Activated T-cell treated with anti-CD3 and anti-CD28 coated beads, Interleukin-2, amount 50 U/mL, for 24 hours (primary cell): ENCODE measurements around the gene CHRDL1.
"Not testable (repeated sequence)": the region's sequence is repeated elsewhere in the genome, so short reads cannot be mapped to it uniquely, and the experiment has no call there.

Source experiments
- DNase-seq: peaks from one replicate; pipeline ENCODE4 v3.0.0-alpha.2; 2020
- H3K27ac Mint-ChIP-seq: 2 replicates; pipeline ENCODE4 v1.8.0; 2020; ENCODE audit warnings: mild to moderate bottlenecking, mixed read lengths
- H3K27me3 Mint-ChIP-seq: 2 replicates; pipeline ENCODE4 v1.8.0; 2020; ENCODE audit warnings: mixed read lengths
- H3K36me3 Mint-ChIP-seq: 2 replicates; pipeline ENCODE4 v1.8.0; 2020; ENCODE audit warnings: low read depth, mixed read lengths
- H3K4me1 Mint-ChIP-seq: 2 replicates; pipeline ENCODE4 v1.8.0; 2020; ENCODE audit warnings: low read depth, mixed read lengths
- H3K4me3 Mint-ChIP-seq: 2 replicates; pipeline ENCODE4 v1.8.0; 2020; ENCODE audit warnings: mild to moderate bottlenecking, moderate library complexity, mixed read lengths
- H3K9me3 Mint-ChIP-seq: 2 replicates; pipeline ENCODE4 v1.8.0; 2020; ENCODE audit warnings: mixed read lengths

Gene CHRDL1

DNA sequence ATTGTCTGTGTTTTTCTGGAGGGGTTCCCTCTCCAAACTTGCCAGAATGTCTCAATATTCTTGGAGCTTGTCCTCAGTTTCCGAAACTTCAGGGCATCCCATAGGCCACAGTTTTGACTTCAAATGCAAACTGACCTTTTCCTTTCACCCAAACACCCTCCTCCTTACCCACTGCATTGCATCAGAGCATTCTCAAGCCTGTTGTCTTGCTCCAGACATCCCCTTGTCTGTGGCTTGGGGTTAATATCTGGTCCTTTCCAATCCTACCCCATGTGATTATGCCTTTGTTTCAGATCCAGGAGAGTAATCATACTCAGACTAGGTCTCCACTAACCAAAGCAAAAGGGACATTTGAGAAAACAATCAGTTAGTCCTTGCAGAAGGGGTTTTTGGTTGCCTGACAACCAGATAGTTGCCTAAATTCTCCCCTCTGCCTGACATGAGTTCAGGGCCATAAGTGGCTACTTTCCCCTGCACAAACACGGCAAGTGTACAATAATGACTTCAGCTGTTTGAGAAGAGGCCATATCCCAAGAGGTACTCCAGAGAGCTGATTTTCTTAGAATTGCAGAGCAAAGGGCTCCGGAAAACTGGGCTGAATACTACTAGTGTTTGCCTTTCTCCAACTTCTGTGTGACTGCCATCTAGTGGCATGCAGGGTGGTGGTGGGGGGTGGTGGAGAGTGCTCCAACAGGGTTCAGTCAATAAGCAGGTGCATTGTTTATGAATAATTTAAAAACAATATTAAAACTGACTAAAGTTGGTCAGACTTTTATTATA lies 130.2 kb downstream of the CHRDL1 start:
- Mint-ChIP-seq H3K4me1 (no peaks in the 10 kb centered on the region), H3K4me3 (no peak overlapping the region), H3K27ac (no peak overlapping the region), H3K9me3 (no peaks in the 10 kb centered on the region), H3K27me3 (peaks cover 23% of the 10 kb centered on the region), H3K36me3 (no peaks in the 10 kb centered on the region)
- peak; percentile 35 for DNase-seq

DNA sequence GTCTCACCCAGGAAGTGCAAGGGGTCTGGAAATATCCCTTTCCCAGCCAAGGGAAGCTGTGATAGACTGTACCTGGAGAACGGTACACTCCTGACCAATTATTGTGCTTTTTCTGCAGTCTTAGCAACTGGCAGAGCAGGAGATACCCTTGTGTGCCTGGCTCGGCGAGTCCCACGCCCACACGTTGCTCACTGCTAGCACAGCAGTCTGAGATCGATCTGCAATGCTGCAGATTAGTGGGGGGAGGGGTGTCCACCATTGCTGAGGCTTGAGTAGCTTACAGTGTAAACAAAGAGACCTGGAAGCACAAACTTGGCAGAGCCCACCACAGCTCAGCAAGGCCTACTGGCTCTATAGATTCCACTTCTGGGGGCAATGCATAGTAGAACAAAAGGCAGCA lies 138.5 kb downstream of the CHRDL1 start:
- no peak for DNase-seq

DNA sequence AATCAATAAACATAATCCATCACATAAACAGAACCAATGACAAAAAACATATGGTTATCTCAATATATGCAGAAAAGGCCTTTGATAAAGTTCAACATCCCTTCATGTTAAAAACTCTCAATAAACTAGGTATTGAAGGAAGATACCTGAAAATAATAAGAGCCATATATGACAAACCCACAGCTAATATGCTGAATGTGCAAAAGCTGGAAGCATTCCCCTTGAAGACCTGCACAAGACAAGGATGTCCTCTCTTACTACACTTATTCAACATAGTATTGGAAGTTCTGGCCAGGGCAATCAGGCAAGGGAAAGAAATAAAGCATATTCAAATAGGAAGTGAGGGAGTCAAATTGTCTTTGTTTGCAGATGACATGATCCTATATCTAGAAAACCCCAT lies 141.3 kb downstream of the CHRDL1 start:
- not testable (repeated sequence) for H3K36me3 Mint-ChIP-seq, H3K4me3 Mint-ChIP-seq, H3K27ac Mint-ChIP-seq, H3K4me1 Mint-ChIP-seq, H3K9me3 Mint-ChIP-seq, DNase-seq
- peaks cover 40% of the 10 kb centered on the region for H3K27me3 Mint-ChIP-seq

More for the DNA sequence above, 138.5 kb downstream of the CHRDL1 start:
- Mint-ChIP-seq H3K4me1 (no peaks in the 10 kb centered on the region), H3K27me3 (peaks cover 37% of the 10 kb centered on the region), H3K4me3 (no peak overlapping the region), H3K27ac (no peak overlapping the region), H3K9me3 (no peaks in the 10 kb centered on the region), H3K36me3 (no peaks in the 10 kb centered on the region)

DNA sequence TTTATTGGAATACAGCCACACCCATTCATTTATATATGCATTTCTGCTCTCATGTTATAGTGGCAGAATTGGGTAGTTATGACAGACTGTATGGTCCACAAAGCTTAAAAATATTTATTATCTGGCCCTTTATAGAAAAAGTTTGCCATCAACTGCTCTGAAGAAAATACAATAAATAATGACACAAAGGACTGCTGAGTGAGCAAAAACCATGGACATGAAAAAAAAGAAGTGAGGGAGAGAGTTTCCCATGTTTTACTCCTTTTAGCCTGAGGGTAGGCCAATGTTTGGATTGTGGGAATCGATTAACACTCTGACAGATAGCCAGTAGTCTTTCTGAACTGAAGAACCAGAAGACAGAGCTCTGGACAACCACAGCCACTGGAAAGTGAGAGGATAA lies 149.2 kb downstream of the CHRDL1 start:
- DNase-seq, result no peak
- Mint-ChIP-seq H3K4me3 (no peak overlapping the region), H3K27ac (no peak overlapping the region), H3K9me3 (no peaks in the 10 kb centered on the region), H3K27me3 (peaks cover 22% of the 10 kb centered on the region), H3K4me1 (no peaks in the 10 kb centered on the region), H3K36me3 (no peaks in the 10 kb centered on the region)
